Non-pigmented ciliary epithelial cell (primary cell): ENCODE results near the gene PRAMEF7.
"Not testable (repeated sequence)": the region's sequence is repeated elsewhere in the genome, so short reads cannot be mapped to it uniquely, and the experiment has no call there.

Source experiments
- DNase-seq: peaks from one replicate; pipeline ENCODE4 v3.0.0-alpha.2; 2010; ENCODE audit warnings: low read depth

PRAMEF7 gene

DNA sequence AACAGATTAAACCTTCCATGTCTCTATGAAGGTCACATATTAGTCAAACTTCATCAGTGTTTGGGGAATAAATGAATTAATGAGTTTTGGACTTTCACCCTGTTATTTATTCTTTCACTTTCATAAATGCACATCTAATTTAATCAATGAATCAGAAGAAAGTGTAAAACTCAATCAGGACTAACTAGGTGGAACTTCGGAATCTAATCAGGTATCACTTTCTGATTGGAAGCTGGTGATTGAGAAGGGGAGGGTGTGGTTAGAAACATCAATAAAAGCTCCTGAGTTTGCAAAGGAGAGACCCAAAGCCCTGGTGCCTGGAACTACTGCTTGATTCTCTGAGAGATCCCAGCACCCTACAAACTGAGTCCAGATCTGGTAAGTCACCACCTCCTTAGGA, at the start of gene PRAMEF7:
TSS of gene PRAMEF7 (plus strand) at position 301 of the 400 bp plus-strand sequence. CDS start 1,083 bp downstream, outside the sequence.
- not testable (repeated sequence) for DNase-seq

DNA sequence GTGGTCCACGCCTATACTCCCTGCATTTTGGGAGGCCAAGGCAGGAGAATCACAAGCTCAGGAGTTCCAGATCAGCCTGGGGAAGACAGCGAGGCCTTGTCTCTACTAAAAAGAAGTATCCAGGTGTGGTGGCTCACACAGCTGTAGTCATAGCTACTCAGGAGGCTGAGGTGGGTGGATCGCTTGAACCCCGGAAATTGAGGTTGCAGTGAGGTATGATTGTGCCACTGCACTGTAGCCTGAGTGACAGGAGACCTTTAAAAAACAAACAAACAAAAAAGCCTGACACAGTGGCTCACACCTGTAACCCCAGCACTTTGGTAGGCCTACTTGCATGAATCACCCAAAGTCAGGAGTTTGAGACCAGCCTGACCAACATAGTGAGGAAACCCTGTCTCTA, 38.0 kb upstream of the PRAMEF7 start:
- not testable (repeated sequence) for DNase-seq

GRCh38 chr1:12886101-12886500, 30.3 kb upstream of the PRAMEF7 start, which contains the start of gene PRAMEF4:
PRAMEF4 (minus strand) TSS chr1:12886201; CDS start chr1:12883394, 2,807 bp downstream.
- DNase-seq, result not testable (repeated sequence)

DNA sequence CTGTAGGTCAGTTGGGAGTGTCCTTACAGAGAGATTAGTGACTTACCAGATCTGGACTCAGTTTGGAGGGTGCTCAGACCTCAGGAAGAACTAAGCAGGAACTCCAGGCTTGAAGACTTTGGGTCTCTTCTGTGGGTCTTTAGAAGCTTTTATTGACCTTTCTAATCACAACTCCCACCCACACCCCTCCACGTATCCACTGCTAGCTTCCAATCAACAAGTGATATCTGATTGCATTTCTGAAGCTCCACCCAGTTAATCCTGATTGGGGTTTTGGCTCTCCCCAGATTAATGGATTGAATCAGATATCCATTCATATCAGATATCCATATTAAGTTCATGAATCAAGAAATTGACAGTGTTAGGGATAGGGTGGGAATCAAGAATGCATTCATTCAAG, 18.2 kb upstream of the PRAMEF7 start, which contains the start of gene PRAMEF10:
TSS of gene PRAMEF10 (minus strand) at position 101 of the 400 bp plus-strand sequence. CDS start 2,423 bp downstream, outside the sequence.
- not testable (repeated sequence) for DNase-seq

- not testable (repeated sequence) for DNase-seq
Observed at GRCh38 chr1:12899186-12899585, 17.2 kb upstream of the PRAMEF7 start.

GRCh38 chr1:12903793-12904572, 12.4 kb upstream of the PRAMEF7 start:
- DNase-seq, result not testable (repeated sequence)

DNA sequence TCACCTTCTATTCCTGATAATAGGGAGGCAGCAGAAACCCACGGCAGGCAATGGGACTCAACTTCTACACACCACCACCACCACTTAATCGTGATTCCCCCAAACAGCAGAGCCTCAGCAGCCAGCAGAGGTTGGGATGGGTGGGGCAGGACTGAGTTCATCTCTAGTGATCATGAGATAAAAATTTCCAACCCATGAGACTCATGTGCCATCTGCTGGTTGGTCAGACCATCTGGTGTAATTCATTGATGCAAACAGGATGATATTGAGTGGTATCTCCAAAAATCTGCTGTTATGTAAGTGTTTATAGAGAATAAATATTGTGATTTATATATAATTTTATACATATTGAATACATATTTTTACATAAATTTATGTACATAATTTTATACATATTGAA, 5.3 kb downstream of the PRAMEF7 start:
- not testable (repeated sequence) for DNase-seq

- DNase-seq, result not testable (repeated sequence)
Observed at GRCh38 chr1:12924368-12924767, 8.0 kb downstream of the PRAMEF7 start.

DNA sequence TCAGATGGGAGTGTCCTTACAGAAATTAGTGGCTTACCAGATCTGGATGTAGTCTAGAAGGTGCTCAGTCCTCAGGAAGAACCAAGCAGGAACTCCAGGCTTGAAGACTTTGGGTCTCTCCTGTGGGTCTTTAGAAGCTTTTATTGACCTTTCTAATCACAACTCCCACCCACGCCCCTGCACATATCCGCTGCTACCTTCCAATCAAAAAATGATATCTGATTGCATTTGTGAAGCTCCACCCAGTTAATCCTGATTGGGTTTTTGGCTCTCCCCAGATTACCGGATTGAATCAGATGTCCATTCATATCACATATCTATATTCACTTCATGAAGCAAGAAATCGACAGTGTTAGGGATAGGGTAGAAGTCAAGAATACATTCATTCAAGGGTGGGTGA, 31.1 kb downstream of the PRAMEF7 start, which contains the start of gene PRAMEF6:
TSS of gene PRAMEF6 (minus strand) at position 101 of the 400 bp plus-strand sequence. CDS start 5,062 bp downstream, outside the sequence.
- not testable (repeated sequence) for DNase-seq
